Dedifferentiated amniotic fluid mesenchymal stem cell (primary cell): Measurements from ENCODE around the gene OTULINL.

Experiments
- DNase-seq: peaks from one replicate; pipeline ENCODE4 v3.0.0-alpha.2; 2016; ENCODE audit errors: extremely low spot score

OTULINL gene

GRCh38 chr5:14600846-14601245 is 19.3 kb downstream of the OTULINL start:
- no peak for DNase-seq

- DNase-seq: no peak
Observed at GRCh38 chr5:14603141-14603540, 21.5 kb downstream of the OTULINL start.

DNA sequence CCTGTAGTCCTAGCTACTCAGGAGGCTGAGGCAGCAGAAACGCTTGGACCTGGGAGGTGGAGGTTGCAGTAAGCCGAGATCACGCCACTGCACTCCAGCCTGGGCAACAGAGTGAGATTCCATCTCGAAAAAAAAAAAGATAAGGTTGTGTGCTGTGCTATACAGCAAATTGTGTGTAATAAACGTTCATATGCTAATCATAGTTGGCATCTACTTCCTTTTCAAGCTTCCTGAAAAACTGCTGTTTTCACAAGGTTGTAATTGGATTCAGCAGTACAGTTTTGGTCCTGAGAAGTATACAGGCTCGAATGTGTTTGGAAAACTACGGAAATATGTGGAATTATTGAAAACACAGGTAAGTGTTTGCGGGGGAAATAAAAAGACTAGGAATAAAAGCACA is 25.5 kb downstream of the OTULINL start:
- no peak for DNase-seq

DNA sequence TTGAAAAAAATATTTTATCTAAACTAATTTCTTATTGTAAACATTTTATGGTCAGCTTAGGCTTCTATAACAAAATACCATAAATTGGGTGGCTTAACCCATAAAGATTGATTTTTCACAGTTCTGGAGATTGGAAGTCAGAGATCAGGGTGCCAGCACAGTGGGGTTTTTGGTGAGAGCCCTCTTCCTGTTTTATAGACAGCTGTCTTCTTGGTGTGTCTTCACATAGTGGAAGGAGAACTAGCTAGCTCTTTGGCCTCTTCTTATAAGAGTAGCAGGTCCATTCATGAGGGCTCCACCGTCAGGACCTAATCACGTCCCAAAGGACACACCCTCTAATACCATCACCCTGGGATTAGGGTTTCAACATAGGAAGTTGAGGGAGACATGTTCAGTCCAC is 26.6 kb downstream of the OTULINL start:
- DNase-seq: no peak

DNA sequence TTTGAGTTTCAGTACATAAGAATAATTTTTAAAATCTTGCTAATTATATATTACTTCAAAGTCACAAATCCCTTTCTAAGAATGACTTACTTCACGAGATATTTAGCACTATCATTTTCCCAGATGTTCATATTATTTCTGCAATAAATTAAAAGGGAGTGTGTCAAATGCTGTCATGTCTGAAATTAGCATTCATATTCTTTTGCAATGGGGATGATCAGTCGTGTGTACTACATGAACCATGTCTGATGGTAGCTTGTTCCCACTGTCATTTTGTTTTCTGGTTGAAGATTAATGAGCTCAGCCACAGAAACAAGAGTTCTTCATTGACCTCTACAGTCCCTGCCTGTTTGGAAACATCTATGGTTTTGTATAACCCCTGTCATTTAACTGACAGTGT is 30.1 kb downstream of the OTULINL start:
- DNase-seq: no peak

DNA sequence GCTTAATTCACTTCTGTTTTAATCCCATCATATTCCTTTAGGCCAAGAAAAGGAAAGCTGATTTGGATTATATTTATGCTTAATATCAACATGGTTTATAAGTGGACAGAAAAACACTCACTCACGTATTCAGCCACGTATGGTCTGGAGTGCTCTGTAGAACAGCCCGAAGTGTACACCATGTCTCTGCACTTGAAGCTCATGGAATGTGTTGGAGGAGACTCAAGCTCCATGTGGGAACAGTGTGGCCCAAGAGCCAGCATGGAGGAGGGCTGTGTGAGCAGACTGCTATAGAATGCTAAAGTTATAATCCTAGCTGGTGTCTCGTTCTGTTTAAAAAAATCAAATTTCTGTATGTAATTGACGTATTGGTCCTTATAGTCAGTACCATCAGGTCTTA is 32.9 kb downstream of the OTULINL start:
- no peak for DNase-seq

- DNase-seq: no peak
Observed at GRCh38 chr5:14615365-14615764, 33.8 kb downstream of the OTULINL start.

DNA sequence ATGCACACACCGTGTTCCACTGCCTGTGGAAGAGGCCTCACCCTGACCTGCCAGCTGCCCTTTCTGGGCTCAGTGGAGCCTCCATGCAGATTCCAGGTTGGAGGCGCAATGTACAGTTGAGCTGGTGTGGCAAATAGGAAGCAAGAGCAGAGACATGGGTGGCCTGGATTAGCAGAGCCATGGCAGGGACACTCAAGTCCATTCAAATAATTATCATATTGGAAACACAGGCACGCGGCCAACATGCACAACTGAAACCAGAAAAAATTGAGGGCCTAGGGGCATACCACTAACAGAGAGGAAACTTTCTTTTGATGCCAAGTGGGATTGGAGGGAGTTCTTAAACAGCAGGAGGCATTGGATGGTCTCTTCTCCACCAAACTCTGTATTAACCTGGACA is 35.8 kb downstream of the OTULINL start:
- DNase-seq: no peak

DNA sequence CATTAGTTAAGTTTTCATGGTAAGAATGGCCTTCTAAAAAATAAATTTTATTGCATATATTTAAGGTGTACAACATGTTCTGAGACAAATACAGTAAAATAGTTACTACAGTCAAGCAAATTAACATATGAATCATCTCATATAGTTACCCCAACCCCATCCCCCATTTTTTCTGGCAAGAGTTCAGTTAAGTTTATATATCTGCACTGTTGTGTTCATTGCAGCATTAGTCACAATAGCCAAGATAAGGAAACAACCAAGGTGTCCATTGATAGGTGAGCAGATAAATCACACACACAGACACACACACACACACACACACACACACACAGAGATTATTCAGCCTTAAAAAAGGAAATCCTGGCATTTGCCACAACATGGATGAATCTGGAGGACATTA is 45.7 kb downstream of the OTULINL start:
- DNase-seq: no peak

DNA sequence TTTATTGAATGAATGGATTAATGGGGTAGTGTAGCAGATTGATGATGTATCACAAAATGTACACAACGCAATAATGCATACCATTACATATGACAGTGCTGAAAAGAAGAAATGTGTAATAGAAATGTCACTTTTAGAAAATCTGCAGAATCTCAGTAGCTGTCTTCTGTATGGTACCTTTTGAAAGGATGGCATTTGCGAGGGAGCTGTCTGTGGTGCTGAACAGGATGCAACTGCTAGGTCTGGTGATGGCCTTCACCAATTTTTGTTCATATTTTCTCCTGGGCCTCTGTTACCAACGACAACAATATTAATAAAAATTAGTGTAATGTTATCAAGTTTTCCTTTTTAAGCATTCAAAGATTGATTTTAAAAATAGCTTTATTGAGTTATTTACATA is 46.8 kb downstream of the OTULINL start:
- peak; percentile 26 for DNase-seq

DNA sequence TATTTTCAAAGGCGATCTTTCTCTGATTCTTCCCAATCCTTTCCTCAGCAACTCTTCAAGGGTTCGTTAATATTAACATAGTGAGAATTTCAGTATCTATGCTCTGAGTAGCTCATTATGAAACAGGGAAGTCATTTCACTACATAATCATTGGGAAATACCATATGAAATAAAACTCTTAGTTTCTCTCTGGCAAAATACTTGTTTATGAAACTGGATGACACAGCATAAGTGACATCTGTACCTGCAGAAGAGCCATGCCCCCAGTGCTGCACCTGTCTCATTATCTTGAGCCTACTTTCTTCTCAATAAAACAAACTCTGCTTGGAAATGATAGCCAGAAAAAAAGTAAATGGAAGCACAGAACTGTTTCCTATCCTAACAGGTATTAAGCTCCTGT is 49.1 kb downstream of the OTULINL start:
- DNase-seq: no peak

DNA sequence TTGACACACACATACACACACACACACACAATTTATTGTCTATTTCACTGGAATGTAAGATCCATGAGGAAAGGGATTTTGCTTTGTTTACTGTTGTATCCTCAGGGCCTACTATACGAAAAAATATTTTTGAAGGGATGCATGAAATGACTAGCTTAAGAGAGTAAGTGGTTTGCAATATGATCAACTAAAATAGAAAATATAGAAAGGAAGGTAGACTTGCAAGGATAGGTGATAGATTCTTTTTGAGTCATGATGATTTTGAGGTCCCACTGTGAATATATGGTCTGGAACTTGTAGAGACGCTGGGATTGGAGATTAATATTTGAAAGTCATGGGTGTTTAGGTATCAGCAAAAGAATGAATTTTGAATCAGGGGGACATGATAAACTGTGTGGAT is 54.1 kb downstream of the OTULINL start:
- DNase-seq: no peak

- no peak for DNase-seq
Observed at GRCh38 chr5:14640765-14641164, 59.2 kb downstream of the OTULINL start.

DNA sequence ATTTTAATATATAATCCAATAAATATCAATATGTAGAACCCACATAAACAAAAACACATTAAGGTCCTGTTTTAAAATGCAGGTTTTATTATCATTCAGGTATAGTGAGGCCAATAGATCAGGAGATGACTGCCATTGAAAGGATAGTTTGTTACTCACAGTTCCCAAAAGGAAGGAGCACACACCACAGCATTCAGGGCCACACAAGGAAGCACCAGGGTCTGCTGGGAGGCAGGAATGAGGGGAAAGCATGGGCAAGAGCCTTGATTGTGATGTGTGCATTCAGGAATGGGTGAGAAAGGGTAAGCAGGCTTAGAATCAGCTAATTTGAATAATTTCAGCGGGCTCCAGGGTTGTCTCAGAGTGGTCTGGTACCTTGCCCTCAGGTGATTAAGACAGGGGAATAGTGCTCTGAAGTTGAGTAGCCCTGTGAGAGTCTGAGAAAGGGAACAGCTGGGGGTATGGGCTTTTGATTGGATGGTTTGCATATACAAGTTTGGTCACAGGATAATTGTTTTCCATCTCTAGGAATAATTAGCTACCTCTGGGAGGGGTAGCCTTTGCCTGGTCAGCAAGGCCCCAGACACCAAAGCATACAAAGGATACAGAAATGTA is 63.1 kb downstream of the OTULINL start:
- DNase-seq: no peak

GRCh38 chr5:14650052-14650451 is 68.5 kb downstream of the OTULINL start:
- DNase-seq: no peak

DNA sequence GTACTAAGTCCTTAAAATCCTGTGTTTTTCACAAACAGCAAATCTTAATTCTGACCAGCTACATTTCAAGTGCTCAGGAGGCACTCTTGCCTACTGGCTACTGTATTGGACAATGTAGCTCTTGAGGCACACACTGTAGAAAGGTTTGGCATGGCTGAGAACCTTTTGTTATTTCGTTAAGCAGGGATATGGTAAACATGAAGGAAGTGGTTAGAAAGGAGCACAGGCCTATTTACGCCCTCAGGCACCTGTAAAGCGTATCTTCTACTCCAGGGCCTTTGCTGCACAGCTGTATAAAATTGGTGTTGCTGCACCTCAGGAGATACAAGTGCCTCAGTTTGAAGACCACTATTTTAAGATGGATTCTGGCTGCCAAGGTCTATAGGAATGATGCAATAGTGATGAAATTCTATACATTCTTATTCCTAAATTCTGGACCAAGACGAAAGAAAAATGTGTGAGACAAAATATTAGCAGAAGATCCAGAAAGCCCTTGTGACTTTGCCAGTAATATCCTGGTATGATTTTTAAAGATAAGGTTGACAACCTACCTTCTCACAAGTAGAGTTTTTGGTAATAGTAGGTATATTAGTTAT is 73.7 kb downstream of the OTULINL start:
- no peak for DNase-seq

GRCh38 chr5:14656898-14657297 is 75.3 kb downstream of the OTULINL start:
- no peak for DNase-seq

DNA sequence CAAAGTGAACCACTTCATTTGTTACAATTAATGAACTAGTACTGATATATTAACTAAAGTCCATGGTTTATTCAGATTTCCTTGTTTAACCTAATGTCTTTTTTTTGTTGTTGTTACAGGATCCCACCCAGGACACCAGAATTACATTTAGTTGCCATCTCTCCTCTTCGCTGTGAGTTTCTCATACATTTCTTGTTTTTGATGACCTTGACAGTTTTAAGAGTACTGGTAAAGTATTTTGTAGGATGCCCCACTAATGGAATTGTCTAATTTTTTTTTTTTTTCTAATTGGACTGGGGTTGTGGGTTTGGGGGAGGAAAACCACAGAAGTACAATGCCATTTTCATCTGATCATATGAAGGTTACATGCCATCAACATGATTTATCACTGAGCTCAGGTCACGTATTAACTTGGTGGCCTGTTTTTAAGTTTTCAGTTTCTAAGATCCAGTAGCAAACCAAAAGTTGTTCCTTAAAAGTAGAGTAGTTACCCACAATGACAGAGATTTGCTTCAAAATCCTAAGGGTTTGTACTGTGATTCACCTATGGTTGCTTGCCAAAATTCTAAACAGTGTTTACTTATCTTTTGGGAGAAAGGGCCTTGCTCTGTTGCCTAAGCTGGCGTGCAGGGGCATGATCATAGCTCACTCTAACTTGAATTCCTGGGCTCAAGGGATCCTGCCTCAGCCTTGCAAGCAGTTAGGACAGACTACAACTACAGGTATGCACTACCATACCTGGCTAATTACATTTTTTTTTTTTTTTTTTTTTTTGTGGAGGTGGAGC is 78.4 kb downstream of the OTULINL start:
- peak; percentile 29 for DNase-seq

- DNase-seq: no peak
Observed at GRCh38 chr5:14660833-14661232, 79.2 kb downstream of the OTULINL start.
